Measurements from ENCODE around the gene DACH1.

Gene DACH1

GRCh38 chr13:71695662-71696061, 171.3 kb downstream of the DACH1 start:
- no peak for DNase-seq

GRCh38 chr13:71685072-71685471, 181.9 kb downstream of the DACH1 start:
- DNase-seq: no peak

GRCh38 chr13:71681901-71682613, 184.9 kb downstream of the DACH1 start:
- no peak for DNase-seq

- DNase-seq: no peak
Measured at GRCh38 chr13:71677124-71677523, 189.9 kb downstream of the DACH1 start.

GRCh38 chr13:71672512-71672911, 194.5 kb downstream of the DACH1 start:
- no peak for DNase-seq

- no peak for DNase-seq
Measured at GRCh38 chr13:71663431-71663830, 203.6 kb downstream of the DACH1 start.

GRCh38 chr13:71661921-71662320, 205.1 kb downstream of the DACH1 start:
- no peak for DNase-seq

GRCh38 chr13:71659404-71659803, 207.6 kb downstream of the DACH1 start:
- no peak for DNase-seq

- no peak for DNase-seq
Measured at GRCh38 chr13:71645467-71645866, 221.5 kb downstream of the DACH1 start.

- no peak for DNase-seq
Measured at GRCh38 chr13:71644579-71644978, 222.4 kb downstream of the DACH1 start.

GRCh38 chr13:71643448-71643860, 223.6 kb downstream of the DACH1 start:
- no peak for DNase-seq

GRCh38 chr13:71638751-71639150, 228.3 kb downstream of the DACH1 start:
- DNase-seq: no peak

- no peak for DNase-seq
Measured at GRCh38 chr13:71634602-71635443, 232.2 kb downstream of the DACH1 start.

- DNase-seq: no peak
Measured at GRCh38 chr13:71634182-71634581, 232.8 kb downstream of the DACH1 start.

GRCh38 chr13:71632721-71633120, 234.3 kb downstream of the DACH1 start:
- DNase-seq: no peak

- no peak for DNase-seq
Measured at GRCh38 chr13:71632206-71632605, 234.8 kb downstream of the DACH1 start.

- no peak for DNase-seq
Measured at GRCh38 chr13:71629167-71629566, 237.8 kb downstream of the DACH1 start.

- DNase-seq: no peak
Measured at GRCh38 chr13:71626421-71627117, 240.4 kb downstream of the DACH1 start.

GRCh38 chr13:71625694-71626093, 241.3 kb downstream of the DACH1 start:
- no peak for DNase-seq

GRCh38 chr13:71624653-71625600, 242.1 kb downstream of the DACH1 start:
- DNase-seq: no peak

- DNase-seq: no peak
Measured at GRCh38 chr13:71621174-71622124, 245.6 kb downstream of the DACH1 start.

Data from activated effector memory CD4-positive, alpha-beta T cell treated with Interleukin-2 at 50 U/mL for 16 hours (primary cell).